Ammon's horn (tissue), 1 donor: Measurements from ENCODE around the gene COMMD1.
A peak's percentile ranks its signal among the peaks of the same experiment; 100 is the strongest.
"Not testable (repeated sequence)": the region's sequence is repeated elsewhere in the genome, so short reads cannot be mapped to it uniquely, and the experiment has no call there.

Experiments used
- DNase-seq: peaks from one replicate; pipeline ENCODE4 v3.0.0-alpha.2; 2016; ENCODE audit warnings: low spot score

The COMMD1 gene

GRCh38 chr2:61924895-61925663, 19.6 kb downstream of the COMMD1 start:
- DNase-seq: no peak

DNA sequence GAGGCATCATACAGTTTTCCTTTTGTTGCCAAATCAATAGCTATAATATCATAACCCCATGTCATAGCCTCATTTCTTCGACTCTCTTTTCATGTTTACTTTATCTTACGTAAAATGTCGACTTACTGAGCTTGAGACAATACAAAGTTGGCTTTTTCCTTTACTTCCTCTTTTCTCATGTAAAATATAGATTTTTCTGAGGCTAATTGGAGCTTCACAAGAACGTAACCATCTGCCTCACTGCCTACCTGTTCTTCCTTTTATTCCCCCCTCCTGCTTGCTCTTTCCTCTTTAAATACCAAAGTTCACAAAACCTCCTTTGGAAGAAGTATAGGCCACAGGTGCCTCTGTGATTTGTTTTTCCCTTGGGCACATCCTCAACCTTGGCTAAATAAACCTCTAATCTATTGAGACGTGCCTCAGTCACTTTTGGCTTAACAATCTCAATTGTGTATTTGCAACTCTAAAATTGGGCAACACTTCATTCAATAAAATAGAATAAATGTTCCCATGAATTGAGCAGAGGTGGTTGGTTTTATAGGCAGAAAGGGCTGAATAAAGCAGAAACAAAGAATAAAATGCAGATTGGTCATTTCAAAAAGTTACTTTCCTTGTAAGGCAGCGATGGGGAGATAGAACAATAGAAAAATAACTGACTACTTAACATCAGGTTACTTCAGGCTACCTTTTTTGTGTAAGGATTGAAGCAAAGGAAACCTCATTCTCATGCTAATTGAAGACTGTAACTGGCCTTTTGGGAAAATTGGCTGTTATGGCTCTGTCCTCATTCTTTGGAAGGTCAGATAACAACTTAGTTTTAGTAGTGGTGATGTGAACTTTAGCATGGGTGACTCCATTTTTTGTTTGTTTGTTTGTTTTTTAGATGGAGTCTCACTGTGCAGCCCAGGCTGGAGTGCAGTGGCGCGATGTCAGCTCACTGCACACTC, 21.3 kb downstream of the COMMD1 start:
- DNase-seq: no peak

DNA sequence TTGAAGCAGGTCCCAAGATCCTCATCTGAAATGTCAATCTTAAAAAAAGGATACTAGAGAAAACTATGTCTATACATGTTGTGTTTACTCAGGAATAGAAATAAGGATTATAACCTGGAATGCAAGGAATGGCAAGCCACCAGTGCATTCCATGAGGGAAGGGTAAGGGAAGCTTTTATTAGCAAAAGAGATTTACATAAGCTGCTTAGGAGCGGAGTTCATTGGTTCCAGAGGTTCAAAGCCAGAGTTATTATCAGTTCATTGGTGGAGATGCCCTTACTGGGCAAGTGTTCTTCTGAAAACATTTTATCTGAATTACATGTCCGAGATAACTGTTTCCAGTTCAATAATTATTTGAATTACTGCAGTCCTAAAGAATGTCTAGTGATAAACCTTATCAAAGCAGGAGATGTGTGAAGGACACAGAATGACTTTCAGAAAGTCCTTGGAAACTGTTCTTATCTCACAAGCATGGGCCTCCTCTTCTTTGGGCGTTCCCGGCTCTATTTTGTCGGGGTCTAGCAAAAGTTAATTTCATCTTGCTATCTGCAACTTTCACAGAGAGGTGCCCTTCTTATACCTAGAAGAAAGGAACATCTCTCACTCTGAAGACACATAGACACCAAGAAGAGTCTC, 23.5 kb downstream of the COMMD1 start:
- DNase-seq: no peak

GRCh38 chr2:61937098-61937497, 31.6 kb downstream of the COMMD1 start:
- no peak for DNase-seq

GRCh38 chr2:61937886-61938285, 32.4 kb downstream of the COMMD1 start:
- no peak for DNase-seq

DNA sequence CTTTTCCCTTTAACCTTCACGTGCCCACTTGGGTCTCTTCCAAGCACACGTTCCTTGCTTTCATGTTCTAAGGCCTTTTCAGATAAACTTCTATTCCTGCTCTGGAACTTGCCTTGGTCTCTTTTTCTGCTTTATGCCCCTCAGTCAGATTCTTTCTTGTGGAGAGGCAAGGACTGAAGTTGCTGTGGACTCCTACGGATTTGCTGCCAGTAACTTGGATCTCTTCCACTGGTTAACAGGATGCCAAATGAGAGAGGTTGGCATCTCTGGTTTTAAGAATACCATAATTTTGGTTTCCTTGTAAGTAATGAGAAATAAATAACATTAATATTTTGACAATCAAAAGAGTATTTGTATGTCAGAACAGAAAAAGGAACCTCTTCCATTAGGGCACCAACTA, 33.0 kb downstream of the COMMD1 start:
- DNase-seq: peak; percentile 25

DNA sequence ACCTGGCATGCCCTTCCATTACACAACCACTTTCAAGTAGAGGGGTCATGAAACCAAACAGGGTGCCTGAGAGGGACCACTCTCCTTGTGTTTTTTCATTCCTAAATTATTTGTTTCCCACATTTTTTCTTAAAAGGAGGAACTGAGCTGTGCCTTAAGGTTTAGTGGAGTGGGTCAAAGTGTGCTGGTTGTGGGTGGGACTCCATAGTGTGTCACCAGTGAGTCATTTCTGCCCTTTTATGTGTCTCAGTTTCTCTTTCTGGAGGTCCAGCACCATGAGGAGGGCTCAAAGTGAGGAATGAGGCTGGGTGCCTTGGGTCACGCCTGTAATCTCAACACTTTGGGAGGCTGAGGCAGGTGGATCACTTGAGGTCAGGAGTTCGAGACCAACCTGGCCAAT, 37.8 kb downstream of the COMMD1 start:
- DNase-seq: no peak

- DNase-seq: no peak
Measured at GRCh38 chr2:61946666-61947065, 41.2 kb downstream of the COMMD1 start.

- no peak for DNase-seq
Measured at GRCh38 chr2:61948661-61949457, 43.4 kb downstream of the COMMD1 start.

DNA sequence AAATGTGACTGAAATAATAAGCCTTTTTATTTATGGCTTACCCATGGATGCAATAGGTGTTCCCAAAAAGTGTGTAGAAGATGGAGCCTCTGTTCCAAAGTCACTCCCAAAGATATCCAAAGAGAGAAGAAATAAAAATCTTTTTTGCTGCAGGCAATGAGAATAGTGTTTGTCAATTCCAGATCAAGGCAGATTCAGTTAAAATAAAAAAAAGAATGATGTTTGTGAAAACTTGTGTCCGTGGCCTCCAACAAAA, 43.9 kb downstream of the COMMD1 start:
- no peak for DNase-seq

GRCh38 chr2:61949714-61950560, 44.5 kb downstream of the COMMD1 start:
- DNase-seq: no peak

DNA sequence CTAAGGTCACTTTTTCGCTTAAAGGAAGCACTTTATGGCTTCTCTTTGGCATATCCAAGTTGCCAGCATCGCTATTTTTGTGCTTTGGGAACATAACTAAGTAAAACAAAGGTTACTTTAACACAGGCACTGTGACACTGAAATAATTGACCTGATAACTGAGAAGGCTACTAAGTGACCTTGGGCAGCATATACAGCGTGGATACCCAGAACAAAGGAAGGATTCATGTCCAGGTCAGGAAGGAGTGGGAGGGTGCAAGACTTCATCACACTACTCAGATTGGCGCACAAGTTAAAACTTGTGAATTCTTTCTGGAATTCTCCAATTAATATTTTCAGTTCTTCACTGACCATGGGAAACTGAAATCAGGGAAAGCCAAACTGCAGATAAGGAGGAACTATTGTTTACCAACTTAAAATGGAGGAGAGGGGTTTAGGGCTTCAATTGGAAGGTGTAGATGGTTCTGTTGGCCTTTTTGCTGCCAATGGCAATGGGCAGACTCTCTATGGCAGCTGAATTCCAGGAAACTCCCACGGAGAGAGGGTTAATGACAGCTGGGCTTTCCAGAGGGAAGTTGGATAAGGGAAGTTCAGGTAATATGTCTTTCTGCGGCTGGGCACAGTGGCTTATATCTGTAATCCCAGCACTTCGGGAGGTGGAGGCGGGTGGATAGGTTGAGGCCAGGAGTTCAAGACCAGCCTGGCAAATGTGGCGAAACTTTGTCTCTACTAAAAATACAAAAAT, 45.3 kb downstream of the COMMD1 start:
- no peak for DNase-seq

- DNase-seq: no peak
Measured at GRCh38 chr2:61951881-61952280, 46.4 kb downstream of the COMMD1 start.

DNA sequence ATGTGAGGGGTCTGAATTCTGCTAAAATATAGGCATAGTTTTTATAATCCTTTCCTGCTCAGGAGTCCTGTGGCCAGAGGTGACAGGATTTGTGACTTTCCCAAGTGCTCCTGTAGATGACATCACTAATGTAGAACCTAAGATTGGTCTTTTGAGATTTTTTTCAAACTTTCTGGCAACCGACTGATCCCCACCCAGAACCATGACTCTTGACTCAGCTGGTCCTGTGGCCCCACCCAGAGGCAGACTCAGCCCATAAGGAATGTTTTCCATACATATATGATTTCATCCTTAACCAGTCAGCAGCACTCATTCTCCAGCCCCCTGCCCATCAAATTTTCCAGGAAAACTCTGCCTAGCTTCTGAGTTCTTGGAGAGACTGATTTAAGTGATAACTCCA, 46.8 kb downstream of the COMMD1 start:
- DNase-seq: no peak

- DNase-seq: not testable (repeated sequence)
Measured at GRCh38 chr2:61954856-61955255, 49.4 kb downstream of the COMMD1 start.

GRCh38 chr2:61959381-61960293, 54.2 kb downstream of the COMMD1 start:
- DNase-seq: no peak

DNA sequence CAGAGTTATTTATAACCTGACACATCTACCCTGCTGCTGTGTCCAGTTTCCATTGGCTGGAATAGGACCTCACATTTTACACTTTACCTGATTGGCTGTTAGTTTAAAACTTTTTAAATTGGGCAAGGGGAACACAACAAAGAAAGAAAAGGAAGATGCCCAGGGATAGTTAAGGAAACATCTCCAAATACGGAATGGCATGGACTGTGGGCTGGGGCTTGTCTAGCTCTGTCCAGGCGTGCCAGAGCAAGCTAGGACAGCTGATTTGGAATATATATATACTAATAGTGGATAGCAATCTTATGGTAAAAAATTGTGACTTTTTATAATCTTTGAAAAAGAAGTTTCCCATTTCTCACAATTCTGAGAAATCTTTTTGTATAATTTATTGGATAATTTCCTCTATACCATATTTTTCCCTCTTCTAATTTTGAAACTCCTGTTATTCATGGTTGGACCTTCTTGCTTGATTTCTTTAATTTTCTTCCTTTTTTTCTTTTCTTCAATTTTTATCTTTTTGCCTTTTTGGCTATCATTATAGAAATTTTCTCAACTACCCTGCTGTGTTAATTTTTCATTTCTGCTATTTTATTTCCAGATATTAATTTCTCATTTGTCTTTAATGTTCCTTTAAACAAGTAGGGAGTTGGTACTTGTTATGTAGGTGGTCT, 55.9 kb downstream of the COMMD1 start:
- DNase-seq: no peak

GRCh38 chr2:61962095-61962984, 56.9 kb downstream of the COMMD1 start:
- no peak for DNase-seq
